OCI-LY7 (cell line): Measurements from ENCODE around the gene INTS6L.

Source experiments
- EZH2phosphoT487 ChIP-seq: fragments of 200-600 bp; sonication (generic); IDR thresholded peaks from 2 replicates; pipeline ENCODE4 v1.6.1; 2018; ENCODE audit warnings: low read depth, borderline replicate concordance, mild to moderate bottlenecking, mixed run types, antibody characterized with exemption, low read length, moderate library complexity, mixed read lengths
- TF ChIP-seq, protein P1 (sequence below): fragments of 200-600 bp; sonication (generic); conservative IDR thresholded peaks from 2 replicates; pipeline ENCODE4 v1.5.1; 2014; ENCODE audit warnings: mild to moderate bottlenecking, antibody characterized with exemption, low read length, moderate library complexity, mixed read lengths

- TF ChIP-seq, protein P1, sequence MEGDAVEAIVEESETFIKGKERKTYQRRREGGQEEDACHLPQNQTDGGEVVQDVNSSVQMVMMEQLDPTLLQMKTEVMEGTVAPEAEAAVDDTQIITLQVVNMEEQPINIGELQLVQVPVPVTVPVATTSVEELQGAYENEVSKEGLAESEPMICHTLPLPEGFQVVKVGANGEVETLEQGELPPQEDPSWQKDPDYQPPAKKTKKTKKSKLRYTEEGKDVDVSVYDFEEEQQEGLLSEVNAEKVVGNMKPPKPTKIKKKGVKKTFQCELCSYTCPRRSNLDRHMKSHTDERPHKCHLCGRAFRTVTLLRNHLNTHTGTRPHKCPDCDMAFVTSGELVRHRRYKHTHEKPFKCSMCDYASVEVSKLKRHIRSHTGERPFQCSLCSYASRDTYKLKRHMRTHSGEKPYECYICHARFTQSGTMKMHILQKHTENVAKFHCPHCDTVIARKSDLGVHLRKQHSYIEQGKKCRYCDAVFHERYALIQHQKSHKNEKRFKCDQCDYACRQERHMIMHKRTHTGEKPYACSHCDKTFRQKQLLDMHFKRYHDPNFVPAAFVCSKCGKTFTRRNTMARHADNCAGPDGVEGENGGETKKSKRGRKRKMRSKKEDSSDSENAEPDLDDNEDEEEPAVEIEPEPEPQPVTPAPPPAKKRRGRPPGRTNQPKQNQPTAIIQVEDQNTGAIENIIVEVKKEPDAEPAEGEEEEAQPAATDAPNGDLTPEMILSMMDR, result no peak
- TF ChIP-seq EZH2phosphoT487, result no peak
Measured at GRCh38 chrX:135509885-135510284, 10.6 kb upstream of the INTS6L start.
